Putamen (tissue), 1 donor: ENCODE data around the gene UBE2D2.

ENCODE experiments used
- DNase-seq: peaks from one replicate; pipeline ENCODE4 v3.0.0-alpha.2; 2016; ENCODE audit warnings: low spot score

The UBE2D2 gene

DNA sequence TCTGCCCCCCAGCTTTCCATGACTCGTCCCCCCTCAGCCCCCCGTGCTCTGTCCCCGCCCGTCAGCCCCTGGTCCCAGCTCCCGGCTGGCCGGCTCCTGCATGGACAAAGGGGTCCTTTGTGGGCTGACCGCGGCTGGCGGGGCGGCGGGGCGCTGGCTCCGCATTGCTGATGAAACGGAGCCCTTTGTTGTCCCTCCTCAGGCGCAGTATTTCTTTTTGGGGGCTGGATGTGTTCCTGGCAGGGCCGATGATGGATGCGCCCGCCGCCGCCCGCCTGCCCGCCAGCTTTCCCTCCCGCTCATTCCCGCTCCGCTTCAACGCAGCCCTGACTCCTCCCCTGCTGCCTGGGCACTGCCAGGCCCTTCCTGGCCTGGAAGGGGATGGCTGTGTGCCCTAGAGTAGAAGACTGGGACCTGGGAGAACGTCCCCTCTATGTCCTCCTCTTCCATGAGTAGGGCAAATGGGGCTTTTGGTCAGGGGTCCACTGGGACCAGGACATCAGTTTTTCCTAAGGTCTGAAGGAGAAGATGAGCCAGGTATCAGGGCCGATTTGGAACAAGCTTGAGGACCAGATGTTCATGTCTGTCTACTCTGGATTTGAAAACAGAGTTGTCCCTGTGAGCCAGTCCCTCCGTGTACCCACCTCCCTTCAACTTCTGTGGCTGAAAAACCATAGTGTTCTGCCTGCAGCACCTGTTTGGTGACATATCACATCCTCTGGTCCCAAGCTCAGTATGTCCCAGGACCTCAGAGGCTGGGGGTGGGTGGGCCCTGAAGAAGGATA is 116.0 kb downstream of the UBE2D2 start:
- DNase-seq, result peak; percentile 95
